K562 (cell line): ENCODE results near the gene RNF222. TPM values are rescaled to one million over a fixed set of nuclear protein-coding genes. Genes with fewer than 3 reads are reported as not detected.

Experiments used
- ATAC-seq: fragments of 200-7000 bp; cut with Tn5 transposase; 3 replicates; pipeline ENCODE4 v1.9.1; 2020; ENCODE audit warnings: moderate library complexity
- BruUV-seq: library from RNA; stranded (reverse); fragments of 400-500 nt; replicated peaks from 2 replicates; lab custom pipeline; 2021; lab: Mats Ljungman, UMichigan
- CTCF ChIA-PET: fragments of 300-600 bp; formaldehyde crosslinking; extraction: SDS; loops from one replicate; lab custom pipeline; 2021; ENCODE audit warnings: low intra/inter-chr PET ratio; lab: Yijun Ruan, JAX
- POLR2A ChIA-PET: fragments of 300-600, 350-650 bp; sonication (Branson Sonifier 250); formaldehyde crosslinking; extraction: SDS; loops from one replicate; lab custom pipeline; 2021; ENCODE audit warnings: antibody characterized with exemption, inconsistent platforms; lab: Yijun Ruan, JAX
- DNase-seq, 4 experiments: peaks; one replicate each; pipeline versions ENCODE4 v3.0.0 to v3.0.0-alpha.2; 2011 to 2018; ENCODE audit warnings: low spot score in 3 of 4, mixed read lengths in 3 of 4; ENCODE audit errors: extremely low read depth in 1 of 4
- FAIRE-seq: peaks from 2 replicates; lab custom pipeline; 2011; peaks lifted over from hg19 to GRCh38; lab: Jason Lieb, UNC
- H2AFZ ChIP-seq: 2 replicates; pipeline ENCODE4 v1.6.0; 2011; ENCODE audit warnings: low read depth, low read length, control low read depth, inconsistent platforms
- H3K27ac ChIP-seq: fragments of 200-600 bp; 3 replicates; pipeline ENCODE4 v1.8.0; 2011; ENCODE audit warnings: low read depth, mild to moderate bottlenecking, control low read depth, inconsistent platforms, low read length, moderate library complexity, mixed read lengths; ENCODE audit errors: extremely low read depth
- H3K27me3 ChIP-seq, 2 experiments: fragments of 300-600 bp in 1 of 2; 2 replicates in 1 of 2; 3 replicates in 1 of 2; pipeline versions ENCODE4 v1.6.0 to v1.8.0; 2011; ENCODE audit warnings: inconsistent platforms in 2 of 2, low read length in 2 of 2, mild to moderate bottlenecking in 1 of 2, mixed read lengths in 1 of 2, moderate library complexity in 1 of 2; ENCODE audit not compliant: control insufficient read depth in 2 of 2, insufficient read depth in 2 of 2
- H3K36me3 ChIP-seq: fragments of 300-600 bp; 3 replicates; pipeline ENCODE4 v1.8.0; 2011; ENCODE audit warnings: mild to moderate bottlenecking, low read length, inconsistent platforms; ENCODE audit not compliant: control insufficient read depth, insufficient read depth
- H3K4me1 ChIP-seq, 2 experiments: fragments of 200-600 bp in 1 of 2; replicated peaks in 1 of 2; 2 replicates in 1 of 2; 3 replicates in 1 of 2; pipeline versions ENCODE4 v1.5.1 to v1.8.0; 2011; ENCODE audit warnings: inconsistent platforms in 2 of 2, low read length in 2 of 2, mild to moderate bottlenecking in 1 of 2, mixed read lengths in 1 of 2, moderate library complexity in 1 of 2; ENCODE audit not compliant: control insufficient read depth in 2 of 2, insufficient read depth in 2 of 2
- H3K4me2 ChIP-seq: 2 replicates; pipeline ENCODE4 v1.6.1; 2011; ENCODE audit warnings: low read length, control low read depth, inconsistent platforms, mixed read lengths; ENCODE audit not compliant: insufficient read depth
- H3K4me3 ChIP-seq: fragments of 200-600 bp; sonication (generic), shearing (Covaris generic); 2 replicates; pipeline ENCODE4 v1.5.1; 2016; ENCODE audit warnings: control low read depth, inconsistent platforms
- H3K79me2 ChIP-seq: fragments of 200-600 bp; 3 replicates; pipeline ENCODE4 v1.8.0; 2011; ENCODE audit warnings: low read length, inconsistent platforms; ENCODE audit not compliant: control insufficient read depth, insufficient read depth
- H3K9ac ChIP-seq, 2 experiments: 2 replicates each; pipeline versions ENCODE4 v1.6.0 to v1.6.1; 2011; ENCODE audit warnings: low read depth in 2 of 2, low read length in 2 of 2, control low read depth in 1 of 2, inconsistent platforms in 1 of 2, mild to moderate bottlenecking in 1 of 2, mixed read lengths in 1 of 2; ENCODE audit not compliant: insufficient read depth in 1 of 2
- H3K9me1 ChIP-seq: one replicate; pipeline ENCODE4 v1.6.0; 2011; ENCODE audit warnings: inconsistent platforms, mild to moderate bottlenecking, low read length, moderate library complexity; ENCODE audit not compliant: control insufficient read depth, insufficient read depth
- H3K9me3 ChIP-seq: replicated peaks from 2 replicates; pipeline ENCODE4 v1.5.1; 2011; ENCODE audit warnings: low read depth, low read length, inconsistent platforms; ENCODE audit not compliant: control insufficient read depth, insufficient read depth
- H4K20me1 ChIP-seq: replicated peaks from 2 replicates; pipeline ENCODE4 v1.6.1; 2011; ENCODE audit warnings: low read length, inconsistent platforms, mixed read lengths; ENCODE audit not compliant: control insufficient read depth, insufficient read depth
- ARID1B ChIP-seq: fragments of 450-650 bp; IDR thresholded peaks from 2 replicates; pipeline ENCODE4 v1.6.1; 2016; ENCODE audit warnings: antibody characterized with exemption, mild to moderate bottlenecking, inconsistent platforms
- CBFA2T2 ChIP-seq: fragments of 450-650 bp; conservative IDR thresholded peaks from 2 replicates; pipeline ENCODE4 v1.6.1; 2017; ENCODE audit warnings: mild to moderate bottlenecking
- ELF2 ChIP-seq: fragments of 250-450 bp; sonication (Bioruptor Pico); IDR thresholded peaks from 2 replicates; pipeline ENCODE4 v1.5.0; 2021; ENCODE audit warnings: mild to moderate bottlenecking
- MYNN ChIP-seq, 2 experiments: sonication (generic); formaldehyde crosslinking in 1 of 2; IDR thresholded peaks; 2 replicates each; pipeline versions ENCODE4 v1.5.0 to v1.6.1; 2016 to 2020; ENCODE audit warnings: antibody characterized with exemption in 1 of 2, missing genetic modification reagents in 1 of 2
- NR2F6 ChIP-seq: fragments of 450-650 bp; formaldehyde crosslinking; IDR thresholded peaks from 2 replicates; pipeline ENCODE4 v1.4.0; 2020; ENCODE audit warnings: mild to moderate bottlenecking
- PHF20 ChIP-seq: fragments of 450-650 bp; IDR thresholded peaks from 2 replicates; pipeline ENCODE4 v1.6.1; 2018; ENCODE audit not compliant: partially characterized antibody
- RBM25 ChIP-seq: fragments of 200-400 bp; formaldehyde crosslinking; IDR thresholded peaks from 2 replicates; pipeline ENCODE4 v1.6.1; 2018; ENCODE audit warnings: low read length, low read depth, moderate library complexity; ENCODE audit not compliant: severe bottlenecking
- RFX5 ChIP-seq: IDR thresholded peaks from 2 replicates; pipeline ENCODE4 v1.6.1; 2011; ENCODE audit warnings: low read depth, mild to moderate bottlenecking, improper control_type of control experiment, low read length
- RHOXF2B ChIP-seq: fragments of 250-450 bp; sonication (Bioruptor Pico); conservative IDR thresholded peaks from 2 replicates; pipeline ENCODE4 v1.5.1; 2021
- TAF1 ChIP-seq: IDR thresholded peaks from 2 replicates; pipeline ENCODE4 v1.6.1; 2011; ENCODE audit warnings: mild to moderate bottlenecking, low read length, moderate library complexity; ENCODE audit not compliant: insufficient read depth, control insufficient read depth, severe bottlenecking; ENCODE audit errors: extremely low read depth
- ZNF146 ChIP-seq: IDR thresholded peaks from one replicate; pipeline ENCODE4 v1.6.1; 2018; ENCODE audit warnings: missing compliant biosample characterization; ENCODE audit not compliant: unreplicated experiment
- in situ Hi-C: fragments of 300-500 bp; cut with MboI; formaldehyde crosslinking; loops from 4 replicates; pipeline ENCODE4 v1.15.0; 2018; ENCODE audit warnings: inconsistent platforms, mixed read lengths
- intact Hi-C: fragments of 100-400 bp; cut with micrococcal nuclease; formaldehyde crosslinking; loops from 2 replicates; pipeline ENCODE4 v1.14.2; 2022
- polyA plus RNA-seq, 8 experiments: library from polyadenylated mRNA; depleted of rRNA in 4 of 8; stranded (reverse) in 5 of 8; unstranded in 3 of 8; fragments of >200 nt; fragmentation: Nextera tagmentation in 2 of 8; fragmentation: Illumina TruSeq in 1 of 8; extraction: Ambion mirVana in 2 of 8; extraction: Trizol in 1 of 8; gene quantifications; 2 replicates each; pipeline versions ENCODE4 v1.2.1 to v1.2.3, GENCODE V29; 2011 to 2014; ENCODE audit warnings: inconsistent platforms in 1 of 8, missing spikeins in 1 of 8
- total RNA-seq, 7 experiments: library from RNA; depleted of rRNA in 6 of 7; stranded (reverse); fragments of >200 nt in 6 of 7; fragmentation: Illumina TruSeq in 2 of 7; extraction: Trizol in 2 of 7; gene quantifications; 2 replicates each; pipeline versions ENCODE4 v1.2.1 to v1.2.3, GENCODE V29; 2011 to 2021; ENCODE audit warnings: low replicate concordance in 1 of 7

The RNF222 gene
- total and polyA plus RNA-seq, 9 of the 15 experiments (the other 6 are each of a cell fraction or from before 2014, with no cell fraction given): not detected

DNA sequence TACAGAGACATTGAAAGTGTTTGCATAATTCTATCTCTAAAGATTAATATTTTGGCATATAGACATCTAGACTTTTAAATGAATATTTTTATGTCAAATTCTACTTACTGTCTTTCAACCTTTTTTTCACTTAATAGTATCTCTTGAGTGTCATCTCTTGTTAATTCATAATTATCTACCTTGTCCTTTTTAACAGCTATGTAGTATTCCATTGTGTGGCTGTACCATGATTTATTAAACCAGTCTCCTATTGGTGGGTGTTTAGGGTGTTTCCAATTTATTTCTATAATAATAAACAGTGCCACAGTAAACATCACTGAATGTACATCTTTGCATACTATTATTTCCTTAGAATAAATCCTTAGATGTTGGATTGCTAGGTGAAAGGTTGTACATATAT is 16.3 kb upstream of the RNF222 start:
- Histone ChIP-seq H3K4me2 (no peak overlapping the region), H3K4me3 (no peak overlapping the region), H3K36me3 (no peaks in the 10 kb centered on the region), H3K27ac (no peak overlapping the region), H3K9me1 (no peaks in the 10 kb centered on the region), H3K4me1 (peaks cover 3 to 19% of the 10 kb centered on the region in 2 experiments; a peak in 3 of 5 replicates), H3K9me3 (no peaks in the 10 kb centered on the region), H2AFZ (no peak overlapping the region), H3K27me3 (no peaks in the 10 kb centered on the region), H3K79me2 (no peaks in the 10 kb centered on the region), H4K20me1 (no peaks in the 10 kb centered on the region), H3K9ac (no peak overlapping the region)
- no peak for FAIRE-seq
- no TSS peak for BruUV-seq
- in situ Hi-C loops (no loop called here), intact Hi-C loops (loop anchor here (10.0 kb wide), 1 partner anchor 331 kb away; the partner anchor contains the start of gene CCDC42)
- DNase-seq: no peak
- ATAC-seq: no peak
- TF ChIP-seq ELF2 (CRISPR knock-in tag) (no peak), TAF1 (no peak), ZNF146 (peak; percentile 64), RBM25 (peak; percentile 45), CBFA2T2 (no peak), MYNN (IDR thresholded peaks at IDR 0.05) (no peak), MYNN (CRISPR knock-in tag; IDR thresholded peaks at IDR 0.05) (no peak), ARID1B (no peak), RFX5 (no peak), NR2F6 (CRISPR knock-in tag) (no peak), PHF20 (no peak), RHOXF2B (CRISPR knock-in tag) (no peak)
- ChIA-PET CTCF (no interaction called here), POLR2A (no interaction called here)
